GM18873 (cell line): ENCODE measurements around the gene ZNF592.
"Not testable (repeated sequence)": the region's sequence is repeated elsewhere in the genome, so short reads cannot be mapped to it uniquely, and the experiment has no call there.

ENCODE experiments used
- ATAC-seq: cut with Tn5 transposase; IDR thresholded peaks from one replicate; pipeline ENCODE4 v1.9.1; 2021; ENCODE audit warnings: mild to moderate bottlenecking, moderate library complexity, moderate number of reproducible peaks; ENCODE audit not compliant: unreplicated experiment, low FRiP score

ZNF592 gene

DNA sequence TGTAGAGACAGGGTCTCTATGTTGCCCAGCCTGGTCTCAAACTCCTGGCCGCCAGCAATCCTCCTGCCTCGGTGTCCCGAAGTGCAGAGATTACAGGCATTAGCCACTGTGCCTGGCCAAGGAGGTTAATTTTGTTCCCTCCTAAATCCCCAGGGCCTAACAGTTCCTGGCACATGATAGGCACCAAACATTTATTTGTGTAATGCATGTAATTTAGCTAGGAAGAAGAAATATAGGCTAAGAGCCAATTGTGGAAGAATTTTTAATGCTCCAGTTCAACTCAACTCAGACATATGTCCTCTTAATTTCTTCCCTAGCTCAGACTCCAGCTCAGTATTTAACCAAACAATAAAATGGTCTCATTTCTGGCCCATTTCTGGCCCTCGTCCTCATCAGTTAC is 7.7 kb upstream of the ZNF592 start:
- no peak for ATAC-seq

DNA sequence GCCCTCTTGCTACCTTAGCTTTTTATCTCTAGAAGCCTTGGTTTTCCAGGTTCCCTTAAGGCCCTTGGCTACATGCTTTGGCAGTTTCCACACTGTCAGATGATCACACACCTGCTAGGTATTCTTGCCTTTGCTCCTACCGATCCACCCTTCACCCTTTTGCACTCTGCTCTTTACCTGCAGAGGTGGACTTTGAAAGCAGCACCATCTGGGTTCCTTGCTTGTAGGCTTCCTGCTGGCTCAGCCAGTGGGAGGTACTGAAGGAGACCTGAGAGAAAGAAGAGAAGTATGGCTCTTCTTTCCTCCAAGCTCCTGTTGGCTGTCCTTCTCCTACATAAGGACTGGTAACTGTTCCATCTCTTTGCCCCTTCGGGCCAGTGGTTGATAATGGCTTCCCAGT is 7.3 kb upstream of the ZNF592 start:
- ATAC-seq, result no peak

DNA sequence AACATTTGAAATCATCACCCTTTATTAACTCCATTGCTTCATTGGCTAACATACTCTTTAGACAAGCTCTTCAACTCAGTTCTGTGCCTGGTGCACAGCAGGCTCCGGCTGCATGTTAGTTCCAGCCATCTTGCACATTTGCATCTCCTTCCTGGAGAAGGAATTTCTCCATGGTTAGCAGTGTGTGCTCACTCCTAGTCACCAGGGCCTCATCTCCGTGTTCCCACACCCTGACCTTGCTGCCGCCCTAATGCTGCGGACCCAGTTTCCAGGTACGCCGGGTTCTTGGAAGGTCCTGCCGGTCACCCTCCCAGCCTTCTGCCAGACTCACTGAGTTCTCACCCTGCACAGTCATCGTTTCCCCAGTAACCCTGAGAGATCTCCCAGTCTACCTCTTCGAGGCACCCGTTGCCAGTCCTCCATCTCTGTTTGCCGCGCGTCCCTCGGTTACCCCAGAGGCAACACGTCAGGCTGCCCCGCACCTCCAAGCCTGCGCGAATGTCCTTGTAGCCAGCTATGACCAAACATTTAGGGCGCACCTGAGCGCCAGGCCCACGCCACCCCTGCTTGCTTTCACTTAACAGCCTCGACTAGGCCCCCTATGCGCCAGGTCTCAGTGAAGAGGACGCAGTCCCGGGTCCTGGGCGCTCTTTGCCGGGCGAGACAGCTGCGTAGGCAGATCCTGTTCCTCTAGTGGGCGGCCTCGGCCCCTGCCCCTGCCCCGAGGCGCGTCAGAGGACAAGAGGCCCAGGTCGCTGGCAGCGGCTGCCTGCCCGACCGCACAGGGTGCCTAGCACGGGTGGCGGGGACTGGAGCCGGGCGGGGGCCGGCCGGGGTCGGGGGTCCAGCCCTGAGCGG is 747 bp upstream of the ZNF592 start:
- peak; percentile 28 for ATAC-seq

DNA sequence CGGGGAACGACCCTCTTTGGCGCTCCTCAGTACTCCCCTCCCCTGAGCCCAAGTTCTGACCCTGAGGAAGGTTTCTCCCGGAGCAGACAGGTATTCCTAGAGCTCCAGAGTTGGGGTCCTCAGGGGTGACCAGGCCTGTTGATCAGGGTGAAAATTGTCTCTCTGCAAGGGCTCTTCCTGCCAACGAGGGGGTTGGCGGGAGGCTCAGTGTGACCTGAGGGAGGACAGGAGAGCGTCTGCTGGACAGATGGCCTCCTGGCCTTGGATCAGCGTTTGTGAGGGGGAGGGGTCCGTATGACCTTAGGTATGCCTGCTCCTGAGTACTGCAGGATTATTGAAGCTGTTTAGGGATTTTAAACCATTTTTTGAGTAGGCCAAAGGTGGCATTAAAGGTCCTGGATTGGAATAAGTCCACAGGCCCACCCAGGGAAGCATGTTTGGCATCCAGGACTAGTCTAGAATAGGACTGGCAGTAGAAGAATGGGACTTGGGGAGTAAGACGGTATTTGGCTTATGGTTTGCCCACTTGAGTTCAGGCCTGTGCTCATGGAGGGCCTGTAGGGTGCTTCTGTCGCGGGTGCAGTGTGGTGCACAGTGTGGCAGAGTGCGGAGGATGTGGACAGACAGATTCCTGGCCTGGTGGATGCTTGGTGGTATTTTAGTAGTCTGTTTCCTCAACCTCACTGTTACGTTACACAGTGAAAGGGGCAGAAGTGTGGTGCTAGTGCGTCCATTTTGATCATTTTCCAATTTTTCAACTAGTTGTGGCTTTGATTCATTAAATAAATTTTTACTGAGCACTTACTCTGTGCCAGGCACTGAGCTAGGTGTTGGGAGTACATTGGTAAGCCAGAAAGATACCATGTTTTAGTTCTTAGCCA is 959 bp downstream of the ZNF592 start:
- peak; percentile 11 for ATAC-seq

DNA sequence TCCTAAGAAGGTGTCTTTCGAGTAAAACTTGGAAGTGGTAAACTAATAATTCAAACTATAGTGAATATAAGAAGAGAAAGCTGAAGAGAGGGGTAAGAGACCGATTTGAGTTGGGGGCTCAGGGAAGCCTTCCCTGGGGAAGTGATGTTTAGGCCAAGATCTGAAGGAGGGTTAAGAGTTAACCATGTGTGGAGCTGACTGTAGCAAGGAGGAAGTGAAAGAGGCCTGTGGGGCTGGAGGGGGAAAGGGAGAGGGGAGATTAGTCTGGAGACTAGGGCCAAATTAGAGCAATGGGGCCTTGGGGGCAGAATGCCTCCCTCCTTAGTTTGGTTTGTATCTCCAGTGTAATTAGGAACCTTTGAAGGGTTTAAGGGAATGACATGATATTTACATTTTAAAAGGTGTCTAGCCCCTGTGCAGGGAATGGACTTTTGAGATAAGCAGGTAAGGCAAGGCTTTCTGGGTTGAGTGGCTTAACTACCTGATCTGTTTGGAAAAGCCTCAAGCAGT is 2.2 kb downstream of the ZNF592 start:
- ATAC-seq, result no peak

DNA sequence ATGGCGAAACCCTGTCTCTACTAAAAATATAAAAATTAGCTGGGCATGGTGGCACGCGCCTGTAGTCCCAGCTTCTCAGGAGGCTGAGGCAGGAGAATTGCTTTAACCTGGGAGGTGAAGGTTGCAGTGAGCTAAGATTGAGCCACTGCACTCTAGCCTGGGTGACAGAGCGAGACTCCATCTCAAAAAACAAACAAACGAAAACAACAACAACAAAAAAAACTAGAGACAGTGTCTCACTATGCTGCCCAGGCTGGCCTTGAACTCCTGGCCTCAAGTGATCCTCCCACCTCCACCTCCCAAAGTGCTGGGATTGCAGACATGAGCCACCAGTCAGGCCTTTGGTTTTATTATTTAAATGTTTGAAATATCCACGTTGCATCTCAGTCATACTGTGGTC is 3.3 kb downstream of the ZNF592 start:
- not testable (repeated sequence) for ATAC-seq

DNA sequence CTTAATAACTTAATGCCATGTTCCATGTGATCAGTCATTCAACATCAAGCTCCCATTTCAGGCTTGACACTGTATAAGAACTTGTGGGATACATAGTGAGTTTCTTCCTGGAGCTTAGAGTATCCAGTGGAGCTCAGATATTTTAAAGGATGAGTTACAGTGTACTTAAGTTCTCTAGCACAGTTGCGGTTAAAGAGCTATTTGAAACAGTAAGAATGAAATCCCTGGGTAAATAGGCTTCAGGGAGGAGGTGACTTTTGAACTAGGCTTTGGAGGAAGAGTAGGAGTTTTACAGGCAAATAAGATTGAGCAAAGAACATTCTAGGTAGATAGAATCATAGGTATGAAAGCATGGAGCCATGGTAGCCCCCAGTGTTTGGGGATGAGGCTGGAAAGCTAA is 3.8 kb downstream of the ZNF592 start:
- ATAC-seq, result no peak

DNA sequence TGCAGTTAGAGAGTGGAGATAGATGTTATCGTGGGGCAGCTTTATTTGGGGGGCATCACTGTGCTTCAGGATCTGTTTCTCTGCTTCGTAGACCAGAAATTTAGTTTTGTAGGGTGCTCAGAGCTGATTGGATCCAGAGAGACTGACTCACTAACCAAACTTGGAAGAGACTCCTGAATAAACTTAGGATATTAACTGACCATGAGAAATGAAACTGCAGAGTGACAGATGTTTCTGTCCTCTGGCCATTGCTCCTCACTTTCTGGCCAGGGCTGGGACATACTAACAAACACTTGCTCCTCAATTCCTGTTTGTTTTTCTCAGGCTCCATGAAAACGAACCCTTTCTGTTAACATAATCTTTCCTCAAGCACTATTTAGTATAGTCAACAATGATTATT is 4.3 kb downstream of the ZNF592 start:
- ATAC-seq, result no peak

DNA sequence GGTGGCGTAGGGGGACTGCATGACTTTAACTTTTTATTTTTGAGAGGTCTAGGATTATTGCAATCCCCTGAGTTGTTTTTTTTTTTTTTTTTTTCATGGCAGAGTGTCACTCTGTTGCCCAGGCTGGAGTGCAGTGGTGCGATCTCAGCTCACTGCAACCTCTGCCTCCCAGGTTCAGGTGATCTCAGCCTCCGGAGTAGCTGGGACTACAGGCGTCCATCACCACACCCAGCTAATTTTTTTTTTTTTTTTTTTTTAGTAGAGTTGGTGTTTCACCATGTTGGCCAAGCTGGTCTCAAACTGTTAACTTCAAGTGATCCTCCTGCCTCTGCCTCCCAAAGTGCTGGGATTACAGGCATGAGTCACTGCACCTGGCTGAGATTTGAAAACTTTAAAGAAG is 6.5 kb downstream of the ZNF592 start:
- ATAC-seq, result not testable (repeated sequence)

DNA sequence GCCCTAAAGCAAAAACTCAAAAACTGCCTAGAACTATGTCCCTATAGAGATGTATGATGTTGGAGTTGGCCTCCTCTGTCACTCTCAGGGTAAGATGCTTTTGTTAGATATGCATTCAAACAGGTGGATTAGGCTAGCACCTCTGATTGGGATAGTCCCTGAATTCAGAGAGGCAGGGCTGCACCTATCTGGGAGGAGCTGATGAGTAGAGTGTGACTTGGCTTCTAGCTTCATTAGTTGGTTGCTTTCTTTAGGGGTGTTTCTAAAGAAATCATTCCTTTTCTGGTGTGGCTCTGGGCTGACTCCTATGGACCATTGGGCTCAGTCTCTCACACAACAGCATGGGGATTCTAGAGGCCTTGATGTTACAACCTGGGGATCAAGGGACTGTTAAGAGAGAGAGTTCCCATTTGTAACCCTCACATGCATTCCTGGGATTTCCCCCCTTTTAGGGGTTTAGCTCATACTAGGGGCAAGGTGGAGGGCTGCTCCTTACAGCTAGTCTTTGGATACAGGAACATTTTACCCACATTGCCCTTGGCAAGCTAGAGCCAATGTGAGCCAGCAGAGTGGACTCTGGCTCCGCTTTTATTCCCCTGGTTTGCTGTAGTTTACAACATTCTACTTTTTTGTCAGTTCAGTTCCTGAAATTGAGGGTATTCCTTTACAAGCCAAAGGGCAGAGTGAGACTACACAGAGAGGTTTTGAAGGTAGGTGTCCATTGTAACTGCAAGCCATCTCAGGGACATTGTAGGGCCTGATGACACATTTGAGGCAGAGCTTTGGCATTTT is 7.5 kb downstream of the ZNF592 start:
- ATAC-seq, result no peak

DNA sequence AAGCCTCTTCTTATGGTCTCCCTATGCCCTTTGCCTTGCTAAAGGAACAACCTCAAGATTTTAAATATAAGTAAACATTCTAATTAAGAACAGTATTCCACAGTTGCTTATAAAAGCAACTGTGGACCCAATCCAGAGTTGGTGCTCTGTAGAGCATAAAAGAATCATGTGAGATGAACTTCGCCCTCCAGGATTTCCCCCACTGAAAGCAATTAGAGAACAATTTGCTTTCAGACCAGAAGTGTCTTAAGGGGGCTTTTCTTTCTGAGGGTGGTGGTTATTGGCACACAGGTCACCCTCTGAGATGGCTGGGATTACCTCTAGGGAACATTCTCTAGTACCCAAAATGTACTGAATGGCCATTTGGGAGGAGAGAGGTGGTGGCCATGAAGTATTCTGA is 10.6 kb downstream of the ZNF592 start:
- no peak for ATAC-seq

DNA sequence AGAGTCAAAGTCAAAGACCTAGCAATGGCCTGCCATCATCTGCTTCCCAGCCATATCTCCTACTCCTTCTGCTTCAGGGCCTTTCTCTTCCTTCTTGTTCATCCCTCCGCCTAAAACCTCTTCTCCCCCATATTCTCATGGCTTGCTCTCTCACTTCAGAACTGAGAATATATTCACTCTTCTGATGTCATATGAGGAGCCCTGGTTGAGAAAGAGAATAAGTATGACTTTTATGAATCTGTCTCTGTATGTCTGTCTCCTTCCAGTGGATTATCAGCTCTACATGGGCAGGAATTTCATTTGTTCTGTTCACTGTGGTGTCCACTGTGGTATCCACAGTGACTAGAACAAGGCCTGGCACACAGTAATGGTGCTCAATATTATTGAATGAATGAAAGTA is 11.8 kb downstream of the ZNF592 start:
- ATAC-seq, result no peak

DNA sequence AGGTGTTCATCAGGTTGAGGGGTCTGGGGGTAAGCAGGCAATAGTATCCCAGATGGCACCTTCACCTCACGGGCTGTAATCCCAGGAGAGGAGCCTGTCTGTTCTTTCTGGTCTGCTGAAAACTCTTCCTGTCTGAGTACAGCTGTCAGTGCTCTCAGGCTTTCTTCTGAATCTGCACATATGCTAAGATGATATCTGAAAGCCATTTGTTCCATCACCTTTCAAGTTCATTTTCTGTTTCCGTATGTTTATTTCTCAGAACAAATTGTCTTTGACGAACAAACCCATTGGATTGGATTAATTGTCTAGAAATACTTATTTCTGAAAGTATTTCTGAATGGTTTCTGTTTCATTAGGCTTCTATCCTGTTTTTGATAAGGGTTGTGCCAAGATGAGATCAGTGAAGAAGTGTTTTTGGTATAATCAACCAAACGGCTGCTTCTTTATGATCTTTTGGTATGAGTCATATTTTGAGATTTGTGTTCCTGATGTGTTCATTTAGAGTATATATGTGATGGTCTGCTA is 13.3 kb downstream of the ZNF592 start:
- no peak for ATAC-seq

DNA sequence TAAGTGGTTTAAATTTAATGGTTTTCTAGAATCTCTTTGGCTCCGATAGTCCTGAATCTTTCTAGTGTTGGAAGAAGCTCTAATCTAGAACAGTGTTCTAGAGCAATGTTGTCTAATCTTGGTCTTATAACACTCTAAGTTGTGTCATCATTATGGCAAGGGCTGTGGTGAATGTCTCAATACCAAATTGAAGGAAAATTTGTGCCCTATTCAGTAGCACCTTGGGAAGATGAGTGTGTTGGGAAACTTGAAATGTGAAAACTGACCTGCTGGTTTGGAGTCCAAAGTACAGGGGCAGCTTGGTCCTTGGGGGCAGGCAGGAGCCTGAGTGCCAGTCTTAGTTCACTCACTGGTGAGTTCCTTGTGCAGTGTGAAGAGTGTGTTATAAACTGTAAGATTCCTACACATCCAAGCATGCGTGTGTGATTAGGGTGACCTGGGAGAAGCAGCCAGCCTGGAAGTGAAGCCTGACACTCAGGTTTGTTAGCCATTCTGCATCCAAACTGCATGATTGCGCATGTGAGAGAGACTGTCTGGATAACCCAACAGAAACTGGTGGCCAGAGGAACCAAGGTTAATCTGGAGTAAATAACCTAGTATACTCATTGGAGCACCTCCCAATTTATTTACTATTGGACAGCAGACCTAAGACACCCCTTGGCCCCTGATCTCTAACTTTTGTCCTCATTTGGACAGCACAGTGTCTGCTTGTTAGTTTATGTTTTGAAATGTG is 14.6 kb downstream of the ZNF592 start:
- ATAC-seq, result no peak

DNA sequence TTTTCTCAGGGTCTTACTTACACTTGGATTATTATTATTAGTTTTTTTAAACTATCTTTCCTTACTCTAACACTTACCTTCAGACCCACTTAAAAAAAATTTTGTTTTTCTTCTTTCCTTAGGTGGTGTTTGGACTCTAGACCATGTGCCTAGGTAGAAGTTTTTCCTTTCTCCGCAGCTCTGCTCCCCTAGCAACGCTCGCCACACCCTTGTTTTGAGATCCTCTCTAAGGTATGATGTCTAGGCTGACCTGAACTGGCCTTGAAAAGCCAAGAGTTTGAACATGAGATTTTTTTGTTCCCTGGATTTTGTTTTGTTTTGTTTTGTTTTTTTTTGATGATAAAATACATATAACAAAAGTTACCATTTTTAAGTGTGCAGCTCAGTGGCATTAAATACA is 16.2 kb downstream of the ZNF592 start:
- ATAC-seq, result no peak

DNA sequence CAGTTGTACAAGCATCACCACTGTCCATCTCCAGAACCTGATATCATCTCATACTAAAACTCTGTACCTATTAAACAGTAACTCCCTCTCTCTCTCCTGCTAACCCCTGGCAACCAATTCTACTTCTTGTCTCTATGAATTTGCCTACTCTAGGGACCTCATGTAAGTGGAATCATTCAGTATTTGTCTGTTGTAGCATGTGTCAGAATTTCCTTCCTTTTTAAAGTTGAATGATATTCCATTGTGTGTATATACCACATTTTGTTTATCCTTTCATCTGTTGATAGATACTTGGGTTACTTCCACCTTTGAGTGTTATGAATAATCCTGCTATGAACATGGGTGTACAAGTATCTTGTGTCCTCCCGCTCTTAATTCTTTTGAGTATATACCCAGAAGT is 16.6 kb downstream of the ZNF592 start:
- no peak for ATAC-seq

DNA sequence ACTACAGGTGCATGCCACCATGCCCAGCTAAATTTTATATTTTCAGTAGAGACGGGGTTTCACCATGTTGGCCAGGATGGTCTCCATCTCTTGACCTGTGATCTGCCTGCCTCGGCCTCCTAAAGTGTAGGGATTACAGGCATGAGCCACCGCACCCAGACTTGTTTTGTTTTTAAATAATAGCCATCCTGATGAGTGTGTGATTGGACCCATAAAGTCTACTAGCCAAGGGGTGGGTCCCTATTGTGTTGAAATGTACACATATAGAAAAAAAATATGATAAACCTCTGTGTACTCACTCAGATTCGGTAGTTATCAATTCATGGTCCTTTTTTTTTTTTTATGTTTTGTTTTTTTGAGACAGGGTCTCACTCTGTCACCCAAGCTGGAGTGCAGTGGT is 17.3 kb downstream of the ZNF592 start:
- no peak for ATAC-seq

DNA sequence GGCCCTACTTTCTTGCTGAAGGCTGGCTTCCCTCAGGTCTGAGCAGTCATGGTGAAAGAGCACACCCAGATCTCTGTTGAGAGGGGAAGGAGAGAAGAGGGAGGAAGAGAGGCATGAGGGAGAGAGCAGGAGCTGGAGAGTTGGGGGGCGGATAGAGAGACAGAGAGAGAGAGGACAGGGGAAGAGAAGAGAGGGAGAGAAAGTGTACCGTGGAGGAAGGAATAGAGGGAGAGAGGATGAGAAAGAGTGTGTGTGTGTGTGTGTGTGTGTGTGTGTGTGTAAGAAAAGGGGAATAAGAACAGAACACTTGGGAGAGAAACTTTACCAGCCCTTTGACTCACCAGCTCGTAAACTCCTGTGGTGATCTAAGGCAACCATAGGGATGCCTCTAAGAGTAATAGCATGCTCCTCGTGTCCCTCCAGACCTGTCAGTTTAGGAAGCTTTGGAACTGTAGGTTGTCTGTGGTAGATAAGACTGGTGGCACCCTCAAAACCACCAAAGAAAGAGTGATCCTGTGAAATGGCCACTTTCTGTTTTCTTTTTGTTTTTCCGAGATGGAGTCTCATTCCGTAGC is 18.2 kb downstream of the ZNF592 start:
- no peak for ATAC-seq

DNA sequence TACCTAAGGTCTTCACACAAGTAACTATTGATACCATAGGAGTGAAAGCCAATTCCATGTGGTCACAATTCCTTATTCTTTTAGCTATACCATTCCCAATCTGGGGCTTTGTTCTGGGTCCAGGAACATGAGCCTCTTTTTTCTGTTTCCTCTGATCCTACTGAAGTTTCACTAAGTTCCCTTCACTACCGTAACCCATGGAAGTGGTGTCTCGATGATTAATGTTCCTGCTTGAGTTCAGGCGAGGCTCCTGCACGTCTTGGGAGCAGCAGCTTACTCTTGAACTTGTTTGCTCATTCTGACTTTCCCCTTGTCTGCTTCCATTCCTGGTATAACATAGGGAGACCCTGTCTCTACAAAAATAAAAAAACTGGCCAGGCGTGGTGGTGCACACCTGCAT is 23.6 kb downstream of the ZNF592 start:
- ATAC-seq, result no peak
